ENCODE data around the gene CYP3A7.

CYP3A7 gene

DNA sequence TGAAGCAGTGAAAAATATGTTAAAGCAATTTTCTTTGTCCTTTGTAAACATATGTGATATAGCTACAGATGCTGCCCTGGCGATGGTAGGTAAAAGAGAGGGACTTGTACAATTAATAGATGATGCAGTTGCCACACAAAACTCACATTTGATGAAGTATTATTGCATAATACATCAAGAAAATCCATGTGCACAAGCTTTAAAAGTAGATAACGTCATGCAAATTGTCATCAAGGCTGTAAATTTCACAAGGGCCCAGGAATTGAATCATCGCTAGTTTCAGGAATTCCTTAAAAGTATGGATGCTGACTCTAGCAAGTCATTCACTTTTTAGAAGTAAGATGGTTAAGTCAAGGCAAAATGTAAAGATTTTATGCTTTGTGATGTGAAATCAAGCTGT lies 65.2 kb downstream of the CYP3A7 start:
- no peak overlapping the region for H3K27ac ChIP-seq (ENCODE audit: low read length)
- H2AFZ ChIP-seq (ENCODE audit: low read depth, low read length), result no peak overlapping the region
- no peaks in the 10 kb centered on the region for H3K27me3 ChIP-seq (ENCODE audit: low read depth, low read length)
- TF ChIP-seq, protein P1, sequence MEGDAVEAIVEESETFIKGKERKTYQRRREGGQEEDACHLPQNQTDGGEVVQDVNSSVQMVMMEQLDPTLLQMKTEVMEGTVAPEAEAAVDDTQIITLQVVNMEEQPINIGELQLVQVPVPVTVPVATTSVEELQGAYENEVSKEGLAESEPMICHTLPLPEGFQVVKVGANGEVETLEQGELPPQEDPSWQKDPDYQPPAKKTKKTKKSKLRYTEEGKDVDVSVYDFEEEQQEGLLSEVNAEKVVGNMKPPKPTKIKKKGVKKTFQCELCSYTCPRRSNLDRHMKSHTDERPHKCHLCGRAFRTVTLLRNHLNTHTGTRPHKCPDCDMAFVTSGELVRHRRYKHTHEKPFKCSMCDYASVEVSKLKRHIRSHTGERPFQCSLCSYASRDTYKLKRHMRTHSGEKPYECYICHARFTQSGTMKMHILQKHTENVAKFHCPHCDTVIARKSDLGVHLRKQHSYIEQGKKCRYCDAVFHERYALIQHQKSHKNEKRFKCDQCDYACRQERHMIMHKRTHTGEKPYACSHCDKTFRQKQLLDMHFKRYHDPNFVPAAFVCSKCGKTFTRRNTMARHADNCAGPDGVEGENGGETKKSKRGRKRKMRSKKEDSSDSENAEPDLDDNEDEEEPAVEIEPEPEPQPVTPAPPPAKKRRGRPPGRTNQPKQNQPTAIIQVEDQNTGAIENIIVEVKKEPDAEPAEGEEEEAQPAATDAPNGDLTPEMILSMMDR (IDR thresholded peaks at IDR 0.05; ENCODE audit: low read depth, low read length), result no peak
- no peak for TF ChIP-seq EZH2phosphoT487 (IDR thresholded peaks at IDR 0.05; ENCODE audit: low read depth)
- H3K4me3 ChIP-seq (ENCODE audit: low read length), result no peak overlapping the region
- no peaks in the 10 kb centered on the region for H3K9me3 ChIP-seq (ENCODE audit: insufficient read depth, low read length)
- H3K4me1 ChIP-seq (ENCODE audit: low read length), result no peaks in the 10 kb centered on the region
- H3K79me2 ChIP-seq (ENCODE audit: low read length), result no peaks in the 10 kb centered on the region
- H4K20me1 ChIP-seq (ENCODE audit: insufficient read depth, low read length), result no peaks in the 10 kb centered on the region
- H3K4me2 ChIP-seq (ENCODE audit: low read length), result no peak overlapping the region
- H3K36me3 ChIP-seq (replicated peaks; ENCODE audit: low read depth, low read length), result no peaks in the 10 kb centered on the region
- H3K9ac ChIP-seq (ENCODE audit: low read length), result no peak overlapping the region

DNA sequence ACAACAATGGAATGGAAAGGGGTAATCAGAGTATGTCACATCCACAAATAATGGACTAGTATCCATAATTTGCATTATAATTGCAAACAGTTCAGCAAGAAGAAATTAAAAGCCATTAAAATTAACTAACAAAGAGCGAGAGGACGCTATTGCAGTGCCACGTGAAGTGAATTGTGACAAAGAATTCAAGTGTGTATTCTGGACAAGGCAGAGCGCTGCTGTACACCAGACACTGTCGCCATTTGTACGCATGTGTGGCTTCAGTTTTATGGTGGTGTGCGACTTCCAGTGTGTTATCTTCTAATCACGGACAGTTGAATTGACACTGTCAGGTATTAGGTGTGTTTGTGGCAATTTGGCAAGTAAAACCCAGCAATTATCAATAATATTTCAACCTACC lies 66.5 kb downstream of the CYP3A7 start:
- TF ChIP-seq, protein P1 (IDR thresholded peaks at IDR 0.05; ENCODE audit: low read depth, low read length), result no peak
- no peak for TF ChIP-seq EZH2phosphoT487 (IDR thresholded peaks at IDR 0.05; ENCODE audit: low read depth)
- H3K4me1 ChIP-seq (ENCODE audit: low read length), result no peaks in the 10 kb centered on the region

DNA sequence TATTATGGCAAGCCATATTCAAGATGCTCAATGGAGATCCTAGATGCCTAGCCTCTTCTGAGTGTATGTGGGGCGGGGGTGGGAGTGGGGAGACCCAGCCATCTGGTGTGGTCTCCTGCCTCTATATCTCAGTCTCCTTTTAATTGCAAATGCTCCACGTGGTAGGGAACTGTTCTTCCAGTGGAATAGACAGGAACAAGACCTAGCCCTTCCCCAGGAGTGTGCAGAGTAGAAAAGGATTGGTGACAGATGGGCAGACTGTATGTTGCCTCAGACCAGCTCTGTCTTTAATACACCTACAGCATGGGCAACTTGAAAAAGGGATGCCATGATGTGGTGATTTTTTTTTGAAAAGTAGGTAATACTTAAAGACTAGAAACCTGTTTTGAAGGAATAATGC lies 67.8 kb downstream of the CYP3A7 start:
- TF ChIP-seq, protein P1 (IDR thresholded peaks at IDR 0.05; ENCODE audit: low read depth, low read length), result no peak
- Histone ChIP-seq H3K36me3 (replicated peaks; ENCODE audit: low read depth, low read length) (no peaks in the 10 kb centered on the region), H3K4me3 (ENCODE audit: low read length) (no peak overlapping the region), H4K20me1 (ENCODE audit: insufficient read depth, low read length) (no peaks in the 10 kb centered on the region), H3K79me2 (ENCODE audit: low read length) (no peaks in the 10 kb centered on the region), H3K4me2 (ENCODE audit: low read length) (no peak overlapping the region), H3K27me3 (ENCODE audit: low read depth, low read length) (no peaks in the 10 kb centered on the region), H3K4me1 (ENCODE audit: low read length) (no peaks in the 10 kb centered on the region), H3K27ac (ENCODE audit: low read length) (no peak overlapping the region), H3K9me3 (ENCODE audit: insufficient read depth, low read length) (no peaks in the 10 kb centered on the region), H3K9ac (ENCODE audit: low read length) (no peak overlapping the region), H2AFZ (ENCODE audit: low read depth, low read length) (no peak overlapping the region)

More for the DNA sequence above, 66.5 kb downstream of the CYP3A7 start:
- Histone ChIP-seq H3K27ac (ENCODE audit: low read length) (no peak overlapping the region), H3K4me3 (ENCODE audit: low read length) (no peak overlapping the region), H3K4me2 (ENCODE audit: low read length) (no peak overlapping the region), H3K36me3 (replicated peaks; ENCODE audit: low read depth, low read length) (no peaks in the 10 kb centered on the region), H3K79me2 (ENCODE audit: low read length) (no peaks in the 10 kb centered on the region), H4K20me1 (ENCODE audit: insufficient read depth, low read length) (no peaks in the 10 kb centered on the region), H3K9ac (ENCODE audit: low read length) (no peak overlapping the region), H2AFZ (ENCODE audit: low read depth, low read length) (no peak overlapping the region), H3K27me3 (ENCODE audit: low read depth, low read length) (no peaks in the 10 kb centered on the region), H3K9me3 (ENCODE audit: insufficient read depth, low read length) (no peaks in the 10 kb centered on the region)

DNA sequence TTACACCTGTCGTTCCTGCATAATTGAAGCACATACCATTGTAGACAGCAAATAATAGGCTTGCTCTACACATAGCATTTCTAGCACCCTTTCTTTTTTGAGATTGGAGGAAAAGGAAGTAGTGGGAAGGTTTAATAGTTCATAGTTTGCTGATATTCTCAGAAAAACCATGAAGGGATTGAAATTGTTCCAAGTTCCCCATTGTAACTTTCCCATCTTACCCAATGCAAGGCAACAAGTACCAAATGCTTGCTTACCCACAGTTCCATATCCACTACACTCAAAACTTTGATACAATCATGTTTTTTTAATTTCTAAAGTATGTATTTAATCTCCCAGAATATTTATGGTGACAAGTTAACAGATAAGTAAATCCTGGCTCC lies 69.0 kb downstream of the CYP3A7 start:
- Histone ChIP-seq H3K27me3 (ENCODE audit: low read depth, low read length) (no peaks in the 10 kb centered on the region), H3K79me2 (ENCODE audit: low read length) (no peaks in the 10 kb centered on the region), H3K9ac (ENCODE audit: low read length) (no peak overlapping the region), H2AFZ (ENCODE audit: low read depth, low read length) (no peak overlapping the region), H3K4me1 (ENCODE audit: low read length) (no peaks in the 10 kb centered on the region), H3K27ac (ENCODE audit: low read length) (no peak overlapping the region), H3K4me3 (ENCODE audit: low read length) (no peak overlapping the region), H4K20me1 (ENCODE audit: insufficient read depth, low read length) (no peaks in the 10 kb centered on the region), H3K36me3 (replicated peaks; ENCODE audit: low read depth, low read length) (no peaks in the 10 kb centered on the region), H3K4me2 (ENCODE audit: low read length) (no peak overlapping the region), H3K9me3 (ENCODE audit: insufficient read depth, low read length) (no peaks in the 10 kb centered on the region)
- TF ChIP-seq, protein P1 (IDR thresholded peaks at IDR 0.05; ENCODE audit: low read depth, low read length), result no peak
- TF ChIP-seq EZH2phosphoT487 (IDR thresholded peaks at IDR 0.05; ENCODE audit: low read depth), result no peak

All from OCI-LY3 (cell line).